Endothelial cell of hepatic sinusoid (primary cell): ENCODE results near the gene CADPS2.
"Not testable (repeated sequence)": the region's sequence is repeated elsewhere in the genome, so short reads cannot be mapped to it uniquely, and the experiment has no call there.

Experiments used
- in situ Hi-C: cut with HindIII; loops from 2 replicates; pipeline ENCODE4 v1.10.0; 2017; ENCODE audit warnings: low sequenced_read_pairs

The CADPS2 gene

GRCh38 chr7:122850528-122850927, 35.7 kb downstream of the CADPS2 start:
- in situ Hi-C loops: no loop called here

GRCh38 chr7:122849957-122850328, 36.3 kb downstream of the CADPS2 start:
- in situ Hi-C loops: no loop called here

- in situ Hi-C loops: no loop called here
Measured at GRCh38 chr7:122849322-122849956, 36.8 kb downstream of the CADPS2 start.

- in situ Hi-C loops: no loop called here
Measured at GRCh38 chr7:122847871-122848473, 38.3 kb downstream of the CADPS2 start.

GRCh38 chr7:122846591-122846990, 39.7 kb downstream of the CADPS2 start:
- in situ Hi-C loops: no loop called here

GRCh38 chr7:122845286-122845685, 41.0 kb downstream of the CADPS2 start:
- in situ Hi-C loops: no loop called here

GRCh38 chr7:122844191-122844988, 41.9 kb downstream of the CADPS2 start:
- in situ Hi-C loops: no loop called here

GRCh38 chr7:122842971-122843370, 43.3 kb downstream of the CADPS2 start:
- in situ Hi-C loops: no loop called here

- in situ Hi-C loops: not testable (repeated sequence)
Measured at GRCh38 chr7:122836286-122836685, 50.0 kb downstream of the CADPS2 start.

GRCh38 chr7:122834571-122834942, 51.7 kb downstream of the CADPS2 start:
- in situ Hi-C loops: not testable (repeated sequence)

GRCh38 chr7:122833888-122834570, 52.2 kb downstream of the CADPS2 start:
- in situ Hi-C loops: no loop called here

- in situ Hi-C loops: no loop called here
Measured at GRCh38 chr7:122831436-122831835, 54.8 kb downstream of the CADPS2 start.

GRCh38 chr7:122829962-122830361, 56.3 kb downstream of the CADPS2 start:
- in situ Hi-C loops: no loop called here

GRCh38 chr7:122827763-122828162, 58.5 kb downstream of the CADPS2 start:
- in situ Hi-C loops: no loop called here

- in situ Hi-C loops: no loop called here
Measured at GRCh38 chr7:122813845-122814244, 72.4 kb downstream of the CADPS2 start.

GRCh38 chr7:122803851-122804250, 82.4 kb downstream of the CADPS2 start:
- in situ Hi-C loops: no loop called here

GRCh38 chr7:122803323-122803722, 82.9 kb downstream of the CADPS2 start:
- in situ Hi-C loops: no loop called here

- in situ Hi-C loops: no loop called here
Measured at GRCh38 chr7:122802301-122802751, 83.9 kb downstream of the CADPS2 start.

- in situ Hi-C loops: no loop called here
Measured at GRCh38 chr7:122791959-122792545, 94.2 kb downstream of the CADPS2 start.

- in situ Hi-C loops: no loop called here
Measured at GRCh38 chr7:122790591-122790990, 95.7 kb downstream of the CADPS2 start.

- in situ Hi-C loops: no loop called here
Measured at GRCh38 chr7:122790132-122790531, 96.1 kb downstream of the CADPS2 start.
